Muscle layer of colon (tissue), 2 donors: ENCODE measurements around the gene SLC23A1.

ENCODE experiments used
- H3K27ac ChIP-seq: one replicate; pipeline ENCODE4 v1.7.0; 2013; ENCODE audit warnings: low read depth, mild to moderate bottlenecking, low read length, moderate library complexity
- H3K27me3 ChIP-seq, 2 donors: one replicate each; pipeline ENCODE4 v1.7.0; 2013; ENCODE audit warnings: low read length in 2 of 2, mild to moderate bottlenecking in 2 of 2; ENCODE audit not compliant: insufficient read depth in 2 of 2, control insufficient read depth in 1 of 2
- H3K36me3 ChIP-seq: one replicate; pipeline ENCODE4 v1.7.0; 2013; ENCODE audit warnings: mild to moderate bottlenecking, low read length; ENCODE audit not compliant: insufficient read depth
- H3K4me1 ChIP-seq: one replicate; pipeline ENCODE4 v1.7.0; 2013; ENCODE audit warnings: mild to moderate bottlenecking, low read length; ENCODE audit not compliant: insufficient read depth
- H3K4me3 ChIP-seq, 2 donors: one replicate each; pipeline ENCODE4 v1.7.0; 2013; ENCODE audit warnings: low read length in 2 of 2, low read depth in 1 of 2, mild to moderate bottlenecking in 1 of 2, moderate library complexity in 1 of 2
- H3K9ac ChIP-seq: one replicate; pipeline ENCODE4 v1.7.0; 2013; ENCODE audit warnings: low read length
- H3K9me3 ChIP-seq: one replicate; pipeline ENCODE4 v1.7.0; 2013; ENCODE audit warnings: mild to moderate bottlenecking, low read length
- donor health status: abdominal sarcoma.
- donor health status: Adenocarcinoma of cecum.

SLC23A1 gene

DNA sequence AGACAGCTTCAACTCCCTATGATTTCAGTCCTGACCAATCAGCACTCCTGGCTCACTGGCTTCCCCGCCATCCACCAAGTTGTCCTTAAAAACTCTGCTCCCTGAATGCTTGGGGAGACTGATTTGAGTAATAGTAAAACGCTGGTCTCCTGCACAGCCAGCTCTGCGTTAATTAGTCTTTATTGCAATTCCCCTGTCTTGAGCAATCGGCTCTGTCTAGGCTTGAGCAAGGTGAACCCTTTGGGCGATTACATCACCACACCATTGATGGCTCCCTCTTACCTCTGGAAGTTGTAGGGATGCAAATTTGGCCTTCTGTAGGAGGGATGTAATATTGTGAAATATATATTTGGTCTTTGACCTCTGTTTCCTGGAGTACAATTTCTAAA lies 2.9 kb upstream of the SLC23A1 start:
- H3K4me3 ChIP-seq, result no peak overlapping the region
- H3K4me1 ChIP-seq, result no peaks in the 10 kb centered on the region
- H3K36me3 ChIP-seq, result no peaks in the 10 kb centered on the region

DNA sequence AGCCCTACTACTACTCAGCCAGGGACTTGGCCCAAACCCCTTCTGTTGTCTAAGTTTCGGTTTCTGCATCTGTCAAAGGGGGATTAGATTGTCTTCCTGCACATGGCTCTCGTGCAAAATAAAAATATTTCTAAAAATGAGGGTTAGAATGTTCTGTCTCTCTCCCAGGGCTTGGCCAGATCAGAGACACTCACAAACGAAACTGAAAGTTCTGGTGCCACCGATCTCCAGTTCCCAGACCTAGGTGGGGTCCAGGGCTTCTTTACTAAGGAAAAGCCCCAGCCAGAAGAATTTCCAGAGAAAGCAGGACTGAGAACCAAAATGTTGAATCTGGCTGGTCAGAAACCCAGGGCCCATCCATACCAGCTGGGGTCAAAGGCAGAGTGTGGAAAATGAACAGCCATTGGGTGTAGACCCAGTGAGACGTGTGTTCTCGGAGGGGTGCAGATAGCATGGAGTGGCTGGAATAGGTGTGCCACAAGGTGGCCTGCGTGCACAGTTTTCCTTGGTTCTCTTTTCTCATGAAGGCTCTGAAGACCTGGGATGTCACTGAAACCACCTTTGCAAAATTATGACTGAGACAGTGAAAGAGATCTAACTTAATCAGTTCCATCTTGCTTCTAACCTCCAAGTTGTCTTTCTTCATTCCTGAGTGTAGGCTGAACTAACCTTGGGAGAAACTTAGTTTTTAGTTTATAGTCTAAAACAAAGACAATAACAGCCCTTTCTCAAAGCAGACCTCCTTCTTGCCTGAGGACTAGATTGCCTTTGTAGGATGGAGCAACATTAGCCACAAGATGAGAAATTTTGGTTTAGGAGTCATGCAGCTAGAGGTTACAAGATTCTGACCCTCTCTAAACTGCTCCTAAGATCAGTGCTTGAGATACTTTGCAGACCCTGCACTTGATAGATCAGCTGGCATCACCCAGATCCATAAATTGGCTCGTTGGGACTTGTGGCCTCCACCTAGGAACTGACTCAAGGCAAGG lies 2.3 kb upstream of the SLC23A1 start:
- H3K4me1 ChIP-seq, result no peaks in the 10 kb centered on the region
- peak overlapping the region in 1 of 2 donors; percentile 32 for H3K4me3 ChIP-seq
- no peaks in the 10 kb centered on the region for H3K9me3 ChIP-seq
- H3K27me3 ChIP-seq, result no peaks in the 10 kb centered on the region
- no peak overlapping the region for H3K9ac ChIP-seq
- H3K27ac ChIP-seq, result no peak overlapping the region
- no peaks in the 10 kb centered on the region for H3K36me3 ChIP-seq

More for the DNA sequence above, 2.9 kb upstream of the SLC23A1 start:
- H3K9me3 ChIP-seq, result no peaks in the 10 kb centered on the region
- H3K27ac ChIP-seq, result no peak overlapping the region
- no peak overlapping the region for H3K9ac ChIP-seq
- H3K27me3 ChIP-seq, result no peaks in the 10 kb centered on the region

DNA sequence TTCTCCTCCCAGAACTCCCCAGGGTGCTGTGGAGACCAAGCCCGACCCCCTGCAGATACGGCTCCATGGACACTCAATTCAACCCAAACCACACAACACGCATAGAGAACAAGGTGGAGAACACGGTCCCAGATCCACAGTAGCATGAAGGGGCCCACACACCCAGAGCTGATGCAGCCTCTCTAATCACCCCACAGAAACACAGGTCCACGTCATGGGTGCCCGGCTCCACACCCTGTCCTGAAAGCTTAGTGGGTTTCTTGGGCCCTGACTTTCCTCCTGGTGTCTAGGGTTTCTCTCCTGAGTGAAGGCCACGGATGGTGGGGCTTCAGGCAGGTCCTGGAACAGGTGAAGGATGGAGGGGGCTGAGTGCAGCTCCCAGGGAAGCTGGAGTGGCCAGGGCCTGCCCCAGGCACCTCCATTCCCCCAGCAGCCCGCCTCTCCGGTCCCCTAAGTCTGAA lies 1.5 kb upstream of the SLC23A1 start:
- Histone ChIP-seq H3K4me1 (no peaks in the 10 kb centered on the region), H3K27ac (no peak overlapping the region), H3K4me3 (peak overlapping the region in 1 of 2 donors; percentile 32)

DNA sequence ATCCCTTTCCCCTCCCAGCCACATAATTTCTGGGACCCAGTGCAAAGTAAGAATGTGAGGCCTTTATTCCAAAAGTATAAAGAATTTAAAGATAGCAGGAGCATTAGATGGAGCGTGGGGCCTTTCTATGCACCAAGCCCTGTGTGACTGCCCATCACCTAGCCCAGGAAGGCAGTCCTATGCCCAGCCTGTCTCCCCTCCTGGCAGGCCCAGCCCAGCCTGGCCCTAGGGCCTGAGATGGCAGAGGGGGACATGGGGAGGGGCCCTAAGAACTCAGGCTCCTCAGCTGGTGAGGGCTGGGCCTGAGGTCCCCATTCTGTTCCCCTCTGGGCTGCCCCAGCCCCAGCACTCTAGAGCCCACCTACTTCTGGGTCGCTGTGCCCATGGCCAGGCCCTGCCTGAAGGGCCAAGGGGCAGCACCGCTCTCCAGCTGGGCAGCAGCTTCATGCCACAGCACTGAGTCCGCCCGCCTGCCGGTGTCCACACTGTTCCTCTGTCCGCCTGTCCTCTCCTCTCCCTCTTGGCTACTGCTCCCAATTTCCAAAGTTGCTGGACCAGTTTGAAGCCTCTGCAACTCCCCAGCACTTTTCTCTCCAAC lies 995 bp upstream of the SLC23A1 start:
- Histone ChIP-seq H3K9ac (no peak overlapping the region), H3K27ac (no peak overlapping the region), H3K4me3 (no peak overlapping the region), H3K4me1 (no peaks in the 10 kb centered on the region), H3K36me3 (no peaks in the 10 kb centered on the region), H3K9me3 (no peaks in the 10 kb centered on the region), H3K27me3 (no peaks in the 10 kb centered on the region)

More for the DNA sequence above, 1.5 kb upstream of the SLC23A1 start:
- Histone ChIP-seq H3K9ac (no peak overlapping the region), H3K27me3 (no peaks in the 10 kb centered on the region), H3K36me3 (no peaks in the 10 kb centered on the region), H3K9me3 (no peaks in the 10 kb centered on the region)

DNA sequence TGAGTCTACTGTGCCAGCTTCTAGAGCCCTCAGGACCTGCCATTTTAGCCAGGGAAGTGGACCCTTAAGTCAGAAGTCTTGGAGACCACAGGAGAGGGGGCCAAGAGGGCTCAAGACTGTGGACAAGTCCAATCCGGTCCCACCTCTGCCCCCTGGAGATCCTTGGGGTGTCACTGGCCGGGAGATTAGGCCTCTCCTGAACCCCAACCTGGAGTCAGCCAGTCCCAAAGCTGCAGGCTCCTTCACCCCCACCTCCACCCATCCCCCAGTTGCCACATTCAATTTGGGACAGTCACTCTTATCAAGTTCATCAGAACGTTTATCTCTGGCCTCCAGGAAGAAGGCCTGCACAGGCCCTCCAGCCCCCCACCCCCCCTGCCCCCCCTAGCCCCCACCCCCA lies 290 bp downstream of the SLC23A1 start:
- H3K27me3 ChIP-seq, result no peaks in the 10 kb centered on the region
- no peak overlapping the region for H3K9ac ChIP-seq
- H3K36me3 ChIP-seq, result no peaks in the 10 kb centered on the region
- H3K4me1 ChIP-seq, result no peaks in the 10 kb centered on the region
- no peak overlapping the region for H3K27ac ChIP-seq
- H3K9me3 ChIP-seq, result no peaks in the 10 kb centered on the region
- H3K4me3 ChIP-seq, result no peak overlapping the region

DNA sequence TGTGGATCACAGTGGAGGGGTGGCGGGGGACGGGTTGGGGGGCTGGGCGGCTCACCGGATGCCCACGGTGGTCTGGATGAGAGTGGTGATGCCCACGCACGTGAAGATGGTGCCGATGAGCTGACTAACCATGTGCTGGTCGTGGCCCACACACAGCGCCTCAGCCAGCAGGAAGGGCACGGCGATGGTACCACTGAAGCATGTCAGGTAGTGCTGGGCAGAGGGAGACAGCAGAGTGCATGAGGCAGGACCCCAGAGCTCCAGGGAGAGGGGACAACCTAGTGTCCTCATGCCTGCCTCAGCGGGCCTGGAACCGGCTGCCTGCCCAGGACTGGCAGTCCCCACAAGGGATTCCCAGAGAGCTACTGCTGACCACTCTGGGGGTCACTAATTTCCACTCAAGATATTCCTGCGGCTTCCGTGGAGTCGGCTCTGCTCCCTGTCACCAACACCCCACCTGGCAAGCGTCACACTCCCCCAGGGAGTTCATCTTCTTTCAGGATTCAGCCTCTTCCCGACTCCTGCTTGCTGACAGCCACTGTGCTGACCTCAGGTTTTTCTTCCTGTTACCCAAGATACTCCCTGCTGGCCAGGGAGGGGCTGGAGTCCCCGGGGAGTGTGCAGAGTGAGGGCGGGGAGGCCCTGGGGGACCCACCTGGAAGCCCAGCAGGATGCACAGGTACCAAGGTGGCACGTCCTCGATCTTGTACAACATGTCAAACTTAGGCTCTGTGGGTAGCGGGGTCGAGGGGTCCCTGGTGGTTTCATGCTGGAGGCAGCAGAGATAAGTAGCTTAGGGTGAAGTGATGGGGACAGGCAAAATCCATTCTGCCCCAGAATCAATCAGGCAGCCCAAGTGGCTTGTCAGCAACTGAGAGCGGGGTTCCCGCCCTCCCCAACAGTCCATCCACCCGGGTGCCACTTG lies 998 bp downstream of the SLC23A1 start:
- no peaks in the 10 kb centered on the region for H3K9me3 ChIP-seq
- no peak overlapping the region for H3K27ac ChIP-seq
- no peak overlapping the region for H3K9ac ChIP-seq
- H3K4me3 ChIP-seq, result no peak overlapping the region
- no peaks in the 10 kb centered on the region for H3K27me3 ChIP-seq
- no peaks in the 10 kb centered on the region for H3K4me1 ChIP-seq
- H3K36me3 ChIP-seq, result no peaks in the 10 kb centered on the region

DNA sequence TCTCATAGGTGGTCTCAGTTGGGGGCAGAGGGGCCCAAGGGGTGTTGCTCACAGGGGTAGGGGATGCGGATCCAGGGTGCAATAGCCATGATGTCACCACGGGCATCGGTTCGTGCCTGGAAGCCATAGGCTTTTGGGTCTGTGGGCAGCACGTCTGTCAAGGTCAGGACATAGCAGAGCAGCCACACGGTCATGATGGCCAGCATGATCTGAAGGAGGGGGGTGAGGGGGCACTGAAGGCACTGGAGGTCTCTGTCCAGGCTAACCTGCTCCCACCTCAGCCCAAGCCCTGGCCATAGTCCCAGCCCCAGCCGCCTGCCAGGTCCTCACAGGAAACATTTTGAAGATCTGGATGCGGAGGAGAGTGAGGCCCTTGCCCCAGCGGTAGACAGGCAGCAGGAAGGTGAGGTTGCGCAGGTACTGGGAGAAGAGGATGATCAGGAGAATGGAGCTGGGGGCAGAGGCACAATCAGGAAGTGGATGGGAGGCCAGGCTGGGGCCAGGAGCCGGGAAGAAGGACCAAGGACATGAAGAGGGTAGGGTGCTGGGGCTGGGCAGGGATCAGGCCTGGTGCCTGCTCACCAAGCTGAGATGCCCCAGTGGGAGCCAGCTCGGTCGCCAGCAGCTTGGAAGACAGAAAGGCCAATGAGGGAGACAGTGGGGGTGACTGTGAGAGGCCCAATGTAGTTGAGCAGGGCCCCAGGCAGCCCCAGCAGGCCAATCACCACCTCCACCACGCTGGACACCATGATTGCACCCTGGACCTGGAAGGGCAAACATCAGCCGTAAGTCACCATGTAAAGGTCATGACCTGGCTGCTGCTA lies 3.3 kb downstream of the SLC23A1 start:
- no peaks in the 10 kb centered on the region for H3K9me3 ChIP-seq
- H3K36me3 ChIP-seq, result no peaks in the 10 kb centered on the region
- no peaks in the 10 kb centered on the region for H3K4me1 ChIP-seq
- no peak overlapping the region for H3K4me3 ChIP-seq
- no peak overlapping the region for H3K9ac ChIP-seq
- no peaks in the 10 kb centered on the region for H3K27me3 ChIP-seq
- H3K27ac ChIP-seq, result no peak overlapping the region

DNA sequence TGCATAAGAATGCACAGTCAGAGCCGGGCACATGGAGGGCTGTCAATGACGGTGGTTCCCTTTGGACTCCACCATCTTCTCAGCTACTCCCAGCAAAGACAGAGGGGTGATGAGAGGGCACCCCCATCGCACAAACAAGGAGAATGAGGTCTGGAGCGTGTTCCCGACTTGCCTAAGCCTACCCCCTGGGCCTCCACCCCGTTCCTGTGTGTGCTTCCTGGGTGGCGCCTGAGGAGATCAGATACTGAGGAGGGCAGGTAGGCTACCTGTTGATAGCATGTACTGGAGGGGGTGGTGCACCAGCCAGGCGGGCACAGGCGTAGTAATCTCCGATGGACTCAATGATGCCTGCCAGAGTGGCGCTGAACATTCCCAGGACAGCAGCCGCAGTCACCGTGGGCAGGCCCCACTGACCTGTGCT lies 4.1 kb downstream of the SLC23A1 start:
- no peak overlapping the region for H3K9ac ChIP-seq
- H3K9me3 ChIP-seq, result no peaks in the 10 kb centered on the region
- H3K27ac ChIP-seq, result no peak overlapping the region
- no peak overlapping the region for H3K4me3 ChIP-seq
- H3K4me1 ChIP-seq, result peaks cover 6% of the 10 kb centered on the region
- no peaks in the 10 kb centered on the region for H3K27me3 ChIP-seq
- H3K36me3 ChIP-seq, result no peaks in the 10 kb centered on the region

DNA sequence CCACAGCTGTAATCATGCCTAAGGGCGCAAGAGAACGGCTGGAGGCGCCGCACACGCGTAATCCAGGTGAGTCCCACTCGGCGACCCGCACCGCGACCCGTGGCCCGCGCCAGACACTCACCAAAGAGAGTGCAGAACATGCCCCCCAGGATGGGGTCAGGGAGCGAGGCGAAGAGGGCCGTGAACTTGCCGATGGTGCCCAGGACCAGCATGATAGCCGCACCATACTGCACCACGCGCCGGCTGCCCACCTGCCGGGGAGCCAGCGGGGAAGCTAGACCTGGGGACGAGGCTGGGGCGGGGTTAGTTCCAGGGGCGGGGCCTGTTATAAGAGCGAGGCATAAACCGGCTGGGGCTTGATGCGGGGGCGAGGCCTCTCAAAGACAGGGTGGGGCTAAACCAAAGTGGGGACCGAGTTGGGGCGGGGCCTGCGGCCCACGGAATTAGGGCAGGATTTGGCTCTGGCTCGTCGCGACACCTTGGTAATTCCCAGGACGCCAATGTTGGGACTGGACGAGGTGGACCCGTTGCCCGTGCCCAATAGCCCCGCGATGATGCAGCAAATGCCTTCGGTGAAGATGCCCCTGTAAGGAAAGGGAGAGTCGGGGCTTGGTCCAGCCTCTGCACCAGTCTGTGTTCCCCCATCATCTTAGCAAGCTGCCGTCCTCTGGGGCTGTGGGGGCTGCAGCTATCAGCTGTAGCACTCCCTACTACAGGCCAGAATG lies 4.8 kb downstream of the SLC23A1 start:
- Histone ChIP-seq H3K27ac (no peak overlapping the region), H3K4me1 (peaks cover 13% of the 10 kb centered on the region), H3K4me3 (no peak overlapping the region), H3K36me3 (no peaks in the 10 kb centered on the region), H3K9me3 (no peaks in the 10 kb centered on the region), H3K9ac (no peak overlapping the region), H3K27me3 (no peaks in the 10 kb centered on the region)

DNA sequence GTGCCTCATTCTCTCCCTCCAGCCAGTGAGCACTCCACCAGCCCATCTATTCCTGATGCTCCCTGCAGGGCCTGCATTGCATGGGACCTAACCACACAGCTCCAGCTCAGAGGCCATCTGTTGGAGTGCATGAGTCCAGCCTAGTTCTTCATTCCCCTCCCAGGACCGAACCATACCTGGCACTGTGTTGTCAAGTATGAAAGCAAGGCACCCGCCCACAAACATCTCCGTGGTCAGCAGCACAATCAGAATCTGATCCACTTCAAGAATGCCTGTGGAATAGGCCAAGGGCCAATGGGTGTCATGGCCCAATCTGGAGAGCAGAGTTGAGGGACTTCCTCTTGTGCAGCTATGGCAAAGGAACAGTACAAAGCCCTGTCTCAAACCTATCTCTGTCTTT lies 5.9 kb downstream of the SLC23A1 start:
- peaks cover 13% of the 10 kb centered on the region for H3K4me1 ChIP-seq
- no peak overlapping the region for H3K4me3 ChIP-seq
- H3K27me3 ChIP-seq, result no peaks in the 10 kb centered on the region
- H3K9ac ChIP-seq, result no peak overlapping the region
- no peak overlapping the region for H3K27ac ChIP-seq
- peaks cover under 1% of the 10 kb centered on the region for H3K36me3 ChIP-seq
- no peaks in the 10 kb centered on the region for H3K9me3 ChIP-seq
